ENCODE data around the gene RAI14. TPM values are rescaled to one million over a fixed set of nuclear protein-coding genes. Genes with fewer than 3 reads are reported as not detected.

The RAI14 gene
- 10 to 100 TPM; 26.9 to 40.4 (median 32.1) TPM for total RNA-seq

DNA sequence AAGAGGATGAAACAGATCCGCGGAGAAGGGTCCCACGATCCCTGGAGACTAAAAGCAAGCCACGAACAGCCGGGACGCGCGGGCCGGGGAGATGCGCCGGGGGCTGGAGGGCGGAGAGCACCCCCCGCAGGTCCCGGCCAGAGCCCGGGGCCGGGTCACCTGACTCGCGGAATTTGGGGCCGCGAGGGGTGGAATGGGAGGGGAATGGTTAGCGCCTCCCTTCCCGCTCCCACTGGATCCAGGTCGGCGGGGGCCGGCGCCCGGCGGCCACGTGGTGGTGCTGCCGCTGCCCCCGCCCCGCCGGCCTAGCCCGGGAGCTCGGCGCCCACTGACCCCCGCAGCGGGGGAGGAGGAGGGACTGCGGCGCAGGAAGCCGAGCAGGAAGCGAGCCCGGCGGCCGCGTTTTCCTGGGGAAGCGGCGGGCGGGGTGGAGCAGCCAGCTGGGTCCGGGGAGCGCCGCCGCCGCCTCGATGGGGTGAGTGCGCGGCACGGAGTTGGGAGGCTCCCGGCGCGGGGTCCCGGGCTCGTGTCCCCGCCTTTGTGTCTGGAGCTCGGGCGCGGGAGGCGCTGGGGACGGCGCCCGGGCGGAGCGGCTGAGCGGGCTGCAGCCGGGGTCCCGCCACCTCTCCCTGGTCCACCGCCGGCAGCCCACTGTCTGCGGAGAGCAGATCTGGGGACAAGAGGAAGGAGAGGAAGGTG is at the start of gene RAI14:
Gene RAI14, plus strand, starts transcription at position 328 of the 699 bp plus-strand sequence. CDS start 30,592 bp downstream, outside the sequence.
- intact Hi-C loops (cut with DNase I; ENCODE audit: low total_unique reads) = no loop called here
- TF ChIP-seq, protein P1, sequence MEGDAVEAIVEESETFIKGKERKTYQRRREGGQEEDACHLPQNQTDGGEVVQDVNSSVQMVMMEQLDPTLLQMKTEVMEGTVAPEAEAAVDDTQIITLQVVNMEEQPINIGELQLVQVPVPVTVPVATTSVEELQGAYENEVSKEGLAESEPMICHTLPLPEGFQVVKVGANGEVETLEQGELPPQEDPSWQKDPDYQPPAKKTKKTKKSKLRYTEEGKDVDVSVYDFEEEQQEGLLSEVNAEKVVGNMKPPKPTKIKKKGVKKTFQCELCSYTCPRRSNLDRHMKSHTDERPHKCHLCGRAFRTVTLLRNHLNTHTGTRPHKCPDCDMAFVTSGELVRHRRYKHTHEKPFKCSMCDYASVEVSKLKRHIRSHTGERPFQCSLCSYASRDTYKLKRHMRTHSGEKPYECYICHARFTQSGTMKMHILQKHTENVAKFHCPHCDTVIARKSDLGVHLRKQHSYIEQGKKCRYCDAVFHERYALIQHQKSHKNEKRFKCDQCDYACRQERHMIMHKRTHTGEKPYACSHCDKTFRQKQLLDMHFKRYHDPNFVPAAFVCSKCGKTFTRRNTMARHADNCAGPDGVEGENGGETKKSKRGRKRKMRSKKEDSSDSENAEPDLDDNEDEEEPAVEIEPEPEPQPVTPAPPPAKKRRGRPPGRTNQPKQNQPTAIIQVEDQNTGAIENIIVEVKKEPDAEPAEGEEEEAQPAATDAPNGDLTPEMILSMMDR (IDR thresholded peaks at IDR 0.05) = no peak
- TF ChIP-seq POLR2A (IDR thresholded peaks at IDR 0.05) = no peak
- DNase-seq (ENCODE audit: low spot score in 2 of 2) = peak; percentile 53 to 96
- 0 to 1% methylated on average over 24 to 57 of the region's 79 CpGs for WGBS, 2 donors
- H3K4me3 ChIP-seq (ENCODE audit: low read depth, poor library complexity, severe bottlenecking) = peak within 1 kb of the TSS; percentile 66

DNA sequence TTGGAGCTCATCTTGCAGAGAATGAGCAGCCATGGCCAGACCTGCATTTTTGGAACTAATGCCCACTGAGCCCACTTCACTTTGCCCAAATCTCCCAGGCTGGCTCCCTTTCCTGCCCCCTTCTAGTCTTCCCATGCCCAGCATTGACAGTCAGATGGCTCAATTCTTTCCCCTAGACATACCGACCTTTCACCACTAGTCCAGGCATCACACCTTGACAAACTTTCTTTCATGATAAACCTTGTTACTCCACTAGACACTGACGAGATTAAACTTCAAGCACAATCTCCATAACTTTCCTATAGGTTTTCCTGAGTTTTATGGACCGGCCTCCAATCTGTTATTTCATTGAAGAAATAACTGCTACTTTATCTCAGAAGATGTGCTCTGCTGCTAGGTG is 47.8 kb upstream of the RAI14 start:
- 62 to 74% methylated on average over 3 of the region's 3 CpGs for WGBS, 2 donors
- no peak overlapping the region for H3K4me3 ChIP-seq (ENCODE audit: low read depth, poor library complexity, severe bottlenecking)
- no peak for TF ChIP-seq POLR2A (IDR thresholded peaks at IDR 0.05)
- TF ChIP-seq, protein P1 (IDR thresholded peaks at IDR 0.05) = no peak
- no peak for DNase-seq (ENCODE audit: low spot score in 2 of 2)
- intact Hi-C loops (cut with DNase I; ENCODE audit: low total_unique reads) = no loop called here

- intact Hi-C loops (cut with DNase I; ENCODE audit: low total_unique reads) = no loop called here
- no peak for DNase-seq (ENCODE audit: low spot score in 2 of 2)
Observed at GRCh38 chr5:34608859-34609648, 47.1 kb upstream of the RAI14 start.

DNA sequence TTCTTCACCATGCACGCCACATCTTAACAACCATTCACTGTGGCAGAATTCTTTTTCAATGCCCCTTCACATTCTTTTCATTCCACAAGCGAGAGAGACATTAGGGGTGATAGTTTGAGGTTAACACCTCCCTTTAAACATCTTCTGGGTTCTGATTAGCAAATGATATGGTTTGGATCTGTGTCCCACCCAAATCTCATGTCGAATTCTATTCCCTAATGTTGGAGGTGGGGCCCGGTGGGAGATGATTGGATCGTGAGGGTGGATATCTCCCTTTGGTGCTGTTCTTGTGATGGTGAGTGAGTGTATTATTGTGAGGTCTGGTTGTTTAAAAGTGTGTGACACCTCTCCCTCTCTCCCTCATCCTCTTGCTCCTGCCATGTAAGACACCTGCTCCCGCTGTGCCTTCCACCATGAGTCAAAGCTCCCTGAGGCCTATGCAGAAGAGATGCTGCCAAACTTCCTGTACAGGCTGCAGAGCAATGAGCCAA is 46.1 kb upstream of the RAI14 start:
- no peak overlapping the region for H3K4me3 ChIP-seq (ENCODE audit: low read depth, poor library complexity, severe bottlenecking)
- DNase-seq (ENCODE audit: low spot score in 2 of 2) = no peak
- intact Hi-C loops (cut with DNase I; ENCODE audit: low total_unique reads) = no loop called here
- TF ChIP-seq, protein P1 (IDR thresholded peaks at IDR 0.05) = no peak
- TF ChIP-seq POLR2A (IDR thresholded peaks at IDR 0.05) = no peak
- WGBS, 2 donors = 83 to 84% methylated on average over 6 of the region's 6 CpGs

More at GRCh38 chr5:34608859-34609648, 47.1 kb upstream of the RAI14 start:
- TF ChIP-seq POLR2A (IDR thresholded peaks at IDR 0.05) = no peak
- TF ChIP-seq, protein P1 (IDR thresholded peaks at IDR 0.05) = no peak
- 15 to 16% methylated on average over 3 of the region's 3 CpGs for WGBS, 2 donors
- H3K4me3 ChIP-seq (ENCODE audit: low read depth, poor library complexity, severe bottlenecking) = no peak overlapping the region

GRCh38 chr5:34610546-34610945 is 45.6 kb upstream of the RAI14 start:
- no peak for DNase-seq (ENCODE audit: low spot score in 2 of 2)
- TF ChIP-seq, protein P1 (IDR thresholded peaks at IDR 0.05) = no peak
- TF ChIP-seq POLR2A (IDR thresholded peaks at IDR 0.05) = no peak
- no peak overlapping the region for H3K4me3 ChIP-seq (ENCODE audit: low read depth, poor library complexity, severe bottlenecking)
- intact Hi-C loops (cut with DNase I; ENCODE audit: low total_unique reads) = no loop called here

Measured in lower leg skin (tissue), 4 donors.